ENCODE measurements around the gene LSM12.

- TF ChIP-seq CTCF (IDR thresholded peaks at IDR 0.05) (no peak), POLR2A (IDR thresholded peaks at IDR 0.05) (no peak)
These were observed 9.3 kb upstream of the LSM12 start for GRCh38 chr17:44075598-44076293.

Data from lower leg skin (tissue), 3 donors.